ENCODE results near the gene PCYT1A. TPM values are rescaled to one million over a fixed set of nuclear protein-coding genes. Genes with fewer than 3 reads are reported as not detected.

The PCYT1A gene
- total RNA-seq, 1 experiment from 2014 or later = 28.5 TPM

- TF ChIP-seq ZNF396 (CRISPR knock-in tag; IDR thresholded peaks at IDR 0.05; ENCODE audit: borderline replicate concordance) = no peak
- no peak for TF ChIP-seq E2F5 (CRISPR knock-in tag; IDR thresholded peaks at IDR 0.05)
- TF ChIP-seq FOXJ3 (CRISPR knock-in tag; IDR thresholded peaks at IDR 0.05; ENCODE audit: borderline replicate concordance) = no peak
- no peak for TF ChIP-seq IRF1 (CRISPR knock-in tag; IDR thresholded peaks at IDR 0.05)
- no peak for TF ChIP-seq ZNF423 (CRISPR knock-in tag; IDR thresholded peaks at IDR 0.05)
- TF ChIP-seq GABPB1 (CRISPR knock-in tag; IDR thresholded peaks at IDR 0.05) = no peak
- no peak for TF ChIP-seq CBFB (CRISPR knock-in tag; IDR thresholded peaks at IDR 0.05; ENCODE audit: low read depth)
- no peak for TF ChIP-seq CTCF (IDR thresholded peaks at IDR 0.05)
- TF ChIP-seq ZNF219 (CRISPR knock-in tag; IDR thresholded peaks at IDR 0.05; ENCODE audit: borderline replicate concordance) = no peak
- no peak for TF ChIP-seq STAT6 (CRISPR knock-in tag; conservative IDR thresholded peaks at IDR 0.05; ENCODE audit: low read depth)
- no peak for TF ChIP-seq HMGXB4 (CRISPR knock-in tag; IDR thresholded peaks at IDR 0.05)
- TF ChIP-seq MXD4 (CRISPR knock-in tag; IDR thresholded peaks at IDR 0.05; ENCODE audit: borderline replicate concordance) = no peak
- TF ChIP-seq TEAD1 (CRISPR knock-in tag; IDR thresholded peaks at IDR 0.05) = no peak
- no peaks in the 10 kb centered on the region for H3K36me3 Mint-ChIP-seq
- DNase-seq (ENCODE audit: low spot score) (no peak), ATAC-seq (peak; percentile 27; the same call in 1 of the 2 replicates)
- peak overlapping the region; percentile 5; the same call in 1 of the 2 replicates for H3K27ac Mint-ChIP-seq
- CTCF ChIA-PET = interaction anchor here (0.7 to 4.0 kb wide), 6 partner anchors 12 to 325 kb away, joined by 3 to 58 read pairs (median 4); no protein-coding TSS in a partner anchor
- H3K27me3 Mint-ChIP-seq (ENCODE audit: low read depth) = peaks cover 5% of the 10 kb centered on the region
- POLR2A ChIA-PET = interaction anchor here (0.6 kb wide), 1 partner anchor 181 kb away, joined by 3 read pairs; no protein-coding TSS in a partner anchor
- no peaks in the 10 kb centered on the region for H3K9me3 Mint-ChIP-seq
- H3K4me1 Mint-ChIP-seq = no peaks in the 10 kb centered on the region
- H3K4me3 Mint-ChIP-seq = no peak overlapping the region
Measured at GRCh38 chr3:196198771-196199753, 88.5 kb downstream of the PCYT1A start.

GRCh38 chr3:196198081-196198675, 89.3 kb downstream of the PCYT1A start:
- Mint-ChIP-seq H3K27me3 (ENCODE audit: low read depth) (peaks cover 5% of the 10 kb centered on the region), H3K9me3 (no peaks in the 10 kb centered on the region), H3K36me3 (no peaks in the 10 kb centered on the region), H3K27ac (no peak overlapping the region), H3K4me3 (no peak overlapping the region), H3K4me1 (no peaks in the 10 kb centered on the region)
- POLR2A ChIA-PET = no interaction called here
- TF ChIP-seq ZNF121 (CRISPR knock-in tag; IDR thresholded peaks at IDR 0.05) = no peak
- no peak for TF ChIP-seq FOXP4 (CRISPR knock-in tag; IDR thresholded peaks at IDR 0.05)
- TF ChIP-seq JUN (CRISPR knock-in tag; IDR thresholded peaks at IDR 0.05) = no peak
- TF ChIP-seq STAT6 (CRISPR knock-in tag; conservative IDR thresholded peaks at IDR 0.05; ENCODE audit: low read depth) = no peak
- no peak for TF ChIP-seq ELF4 (CRISPR knock-in tag; IDR thresholded peaks at IDR 0.05; ENCODE audit: low read depth)
- TF ChIP-seq ERG (CRISPR knock-in tag; IDR thresholded peaks at IDR 0.05) = no peak
- ATAC-seq = no peak
- DNase-seq (ENCODE audit: low spot score) = no peak
- CTCF ChIA-PET = interaction anchor here (0.6 to 4.0 kb wide), 9 partner anchors 11 to 751 kb away, joined by 3 to 58 read pairs (median 4); no protein-coding TSS in a partner anchor
